ENCODE data around the gene C20orf204.

Gene C20orf204

DNA sequence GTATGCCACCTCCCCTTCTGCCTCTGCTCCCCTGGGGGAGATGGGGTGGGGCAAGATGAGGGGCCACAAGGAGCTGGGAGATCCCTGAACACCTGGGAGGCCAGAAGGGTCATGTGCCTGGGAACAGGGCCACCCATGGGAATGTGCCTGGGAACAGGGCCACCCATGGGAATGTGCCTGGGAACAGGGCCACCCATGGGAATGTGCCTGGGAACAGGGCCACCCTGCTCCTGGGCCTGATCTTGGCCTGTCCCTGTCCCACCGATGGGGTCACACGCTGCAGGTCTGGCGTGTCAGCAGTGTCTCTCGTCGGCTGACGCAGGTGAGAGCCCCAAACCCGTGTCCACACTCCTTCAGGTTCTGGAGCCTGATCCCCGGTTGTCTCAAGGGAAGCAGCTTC, 39.0 kb downstream of the C20orf204 start:
- Histone ChIP-seq H3K4ac (ENCODE audit: low read depth, low read length) (no peak overlapping the region), H3K4me1 (ENCODE audit: control insufficient read depth, low read depth, low read length) (no peaks in the 10 kb centered on the region), H3K18ac (ENCODE audit: low read length) (no peak overlapping the region), H3K79me1 (ENCODE audit: low read length) (no peaks in the 10 kb centered on the region), H3K4me2 (ENCODE audit: low read length) (no peak overlapping the region), H2BK15ac (replicated peaks; ENCODE audit: low read depth) (no peak overlapping the region), H4K5ac (ENCODE audit: low read length) (no peak overlapping the region), H3K56ac (ENCODE audit: low read length) (no peak overlapping the region), H3K27ac (ENCODE audit: low read depth, low read length) (no peak overlapping the region), H4K8ac (ENCODE audit: low read depth, low read length) (no peak overlapping the region), H3K36me3 (ENCODE audit: control insufficient read depth, insufficient read depth, low read length) (no peaks in the 10 kb centered on the region), H3K23ac (ENCODE audit: low read length) (no peak overlapping the region), H3K79me2 (ENCODE audit: control insufficient read depth, insufficient read depth, low read length) (no peaks in the 10 kb centered on the region), H2BK5ac (ENCODE audit: low read length) (no peak overlapping the region), H2AK5ac (ENCODE audit: low read length) (no peak overlapping the region), H3K4me3 (ENCODE audit: low read length) (no peak overlapping the region), H3K9ac (ENCODE audit: low read length) (no peak overlapping the region), H3K27me3 (ENCODE audit: insufficient read depth, low read length, poor library complexity) (no peaks in the 10 kb centered on the region), H2BK120ac (ENCODE audit: low read depth, low read length) (no peak overlapping the region)
- no peak for DNase-seq
- no CpG with 5 or more reads among the region's 8 CpGs for WGBS (ENCODE audit: extremely low coverage, insufficient coverage, low lambda C conversion rate)

DNA sequence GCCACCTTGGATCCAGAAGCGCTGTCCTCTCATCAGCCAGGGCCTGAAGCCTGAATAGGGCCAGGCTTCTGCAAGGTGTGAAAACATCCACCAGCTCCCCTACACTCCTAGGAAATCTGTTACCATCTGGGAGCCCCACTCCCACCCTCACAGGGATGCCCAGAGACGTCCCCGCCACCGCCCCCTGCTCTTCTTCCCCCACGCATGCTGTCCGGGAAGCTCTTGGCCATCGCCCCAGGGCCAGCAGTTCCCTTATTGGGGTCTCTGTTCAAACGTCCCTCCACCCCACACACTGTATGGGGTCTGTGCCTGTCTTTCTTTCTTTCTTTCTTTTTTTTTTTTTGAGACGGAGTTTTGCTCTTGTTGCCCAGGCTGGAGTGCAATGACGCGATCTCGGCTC, 39.6 kb downstream of the C20orf204 start:
- Histone ChIP-seq H3K56ac (ENCODE audit: low read length) (no peak overlapping the region), H3K18ac (ENCODE audit: low read length) (no peak overlapping the region), H2BK120ac (ENCODE audit: low read depth, low read length) (no peak overlapping the region), H4K8ac (ENCODE audit: low read depth, low read length) (no peak overlapping the region), H4K5ac (ENCODE audit: low read length) (no peak overlapping the region), H3K23ac (ENCODE audit: low read length) (no peak overlapping the region), H2BK5ac (ENCODE audit: low read length) (no peak overlapping the region), H3K79me2 (ENCODE audit: control insufficient read depth, insufficient read depth, low read length) (no peaks in the 10 kb centered on the region), H3K4me2 (ENCODE audit: low read length) (no peak overlapping the region), H3K9ac (ENCODE audit: low read length) (no peak overlapping the region), H3K4ac (ENCODE audit: low read depth, low read length) (no peak overlapping the region), H3K4me1 (ENCODE audit: control insufficient read depth, low read depth, low read length) (no peaks in the 10 kb centered on the region), H3K36me3 (ENCODE audit: control insufficient read depth, insufficient read depth, low read length) (no peaks in the 10 kb centered on the region), H3K27ac (ENCODE audit: low read depth, low read length) (no peak overlapping the region), H2BK15ac (replicated peaks; ENCODE audit: low read depth) (no peak overlapping the region), H3K4me3 (ENCODE audit: low read length) (no peak overlapping the region), H3K27me3 (ENCODE audit: insufficient read depth, low read length, poor library complexity) (no peaks in the 10 kb centered on the region), H2AK5ac (ENCODE audit: low read length) (no peak overlapping the region), H3K79me1 (ENCODE audit: low read length) (no peaks in the 10 kb centered on the region)
- no CpG with 5 or more reads among the region's 12 CpGs for WGBS (ENCODE audit: extremely low coverage, insufficient coverage, low lambda C conversion rate)
- no peak for DNase-seq

DNA sequence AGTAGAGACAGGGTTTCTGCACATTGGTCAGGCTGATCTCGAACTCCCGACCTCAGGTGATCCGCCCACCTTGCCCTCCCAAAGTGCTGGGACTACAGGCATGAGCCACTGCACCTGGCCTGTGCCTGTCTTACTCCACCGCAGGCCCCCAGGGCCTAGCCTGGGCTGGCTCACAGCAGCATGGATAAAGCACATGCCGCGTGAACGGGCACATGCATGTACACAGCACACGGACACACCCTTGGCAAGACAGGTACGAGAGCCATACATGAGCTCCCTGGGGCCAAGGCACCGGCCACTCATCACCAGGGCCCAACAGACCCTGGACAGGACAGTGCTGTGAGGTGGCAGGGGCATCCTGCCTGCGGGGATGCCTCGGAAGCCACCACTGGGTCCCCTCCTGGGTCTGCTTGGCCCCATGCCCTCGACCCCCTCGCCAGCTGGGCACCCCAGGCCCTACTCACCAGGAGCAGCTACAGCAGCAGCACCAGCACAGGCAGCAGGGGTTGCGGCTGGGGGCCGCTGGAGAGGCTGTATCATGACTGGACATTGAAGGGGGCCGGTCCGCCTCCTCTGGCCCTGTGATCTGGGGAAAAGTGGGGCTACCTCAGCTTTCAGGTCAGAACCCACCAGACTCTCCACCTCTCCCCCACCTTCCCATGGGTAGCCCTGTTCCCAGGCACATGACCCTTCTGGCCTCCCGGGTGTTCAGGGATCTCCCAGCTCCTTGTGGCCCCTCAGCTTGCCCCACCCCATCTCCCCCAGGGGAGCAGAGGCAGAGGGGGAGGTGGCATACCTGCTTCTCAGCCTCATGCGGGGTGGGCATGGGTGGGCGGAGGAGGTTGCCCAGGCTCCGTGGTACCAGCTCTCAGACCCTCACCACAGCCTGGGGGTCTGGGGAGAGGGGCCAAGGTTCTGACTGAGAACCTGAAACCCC, 40.3 kb downstream of the C20orf204 start:
- Histone ChIP-seq H2AK5ac (ENCODE audit: low read length) (no peak overlapping the region), H3K4ac (ENCODE audit: low read depth, low read length) (no peak overlapping the region), H3K36me3 (ENCODE audit: control insufficient read depth, insufficient read depth, low read length) (no peaks in the 10 kb centered on the region), H4K8ac (ENCODE audit: low read depth, low read length) (no peak overlapping the region), H2BK15ac (replicated peaks; ENCODE audit: low read depth) (no peak overlapping the region), H3K27me3 (ENCODE audit: insufficient read depth, low read length, poor library complexity) (no peaks in the 10 kb centered on the region), H2BK5ac (ENCODE audit: low read length) (no peak overlapping the region), H3K4me3 (ENCODE audit: low read length) (no peak overlapping the region), H3K18ac (ENCODE audit: low read length) (no peak overlapping the region), H3K79me2 (ENCODE audit: control insufficient read depth, insufficient read depth, low read length) (no peaks in the 10 kb centered on the region), H3K4me2 (ENCODE audit: low read length) (no peak overlapping the region), H4K5ac (ENCODE audit: low read length) (no peak overlapping the region), H3K23ac (ENCODE audit: low read length) (no peak overlapping the region), H3K9ac (ENCODE audit: low read length) (no peak overlapping the region), H3K4me1 (ENCODE audit: control insufficient read depth, low read depth, low read length) (no peaks in the 10 kb centered on the region), H2BK120ac (ENCODE audit: low read depth, low read length) (no peak overlapping the region), H3K79me1 (ENCODE audit: low read length) (no peaks in the 10 kb centered on the region), H3K56ac (ENCODE audit: low read length) (no peak overlapping the region), H3K27ac (ENCODE audit: low read depth, low read length) (no peak overlapping the region)
- WGBS (ENCODE audit: extremely low coverage, insufficient coverage, low lambda C conversion rate): no CpG with 5 or more reads among the region's 22 CpGs
- DNase-seq: no peak

DNA sequence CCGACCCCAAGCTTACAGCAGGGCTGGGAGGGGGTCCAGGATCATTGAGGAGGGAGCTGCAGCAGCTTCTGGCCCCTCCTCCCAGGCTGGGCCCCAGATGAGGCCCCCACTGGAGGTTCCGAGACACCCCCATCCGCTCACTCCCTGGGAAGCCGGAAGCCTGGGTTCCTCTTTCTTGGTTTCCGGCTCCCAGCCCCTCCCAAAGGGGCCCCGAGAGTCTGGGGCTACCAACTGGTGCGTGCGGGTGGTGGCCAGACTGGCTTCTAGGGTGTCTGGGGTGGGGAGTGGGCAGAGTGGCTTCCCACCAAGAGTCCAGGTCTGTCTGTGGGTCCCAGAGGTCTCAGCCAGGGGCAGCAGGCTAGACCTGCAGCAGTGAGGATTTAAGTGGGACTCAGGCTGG, 41.1 kb downstream of the C20orf204 start:
- no peak overlapping the region for H3K4me2 ChIP-seq (ENCODE audit: low read length)
- WGBS (ENCODE audit: extremely low coverage, insufficient coverage, low lambda C conversion rate): no CpG with 5 or more reads among the region's 8 CpGs
- no peak overlapping the region for H4K8ac ChIP-seq (ENCODE audit: low read depth, low read length)
- H3K23ac ChIP-seq (ENCODE audit: low read length): no peak overlapping the region
- H3K4me3 ChIP-seq (ENCODE audit: low read length): no peak overlapping the region
- no peaks in the 10 kb centered on the region for H3K36me3 ChIP-seq (ENCODE audit: control insufficient read depth, insufficient read depth, low read length)
- H4K5ac ChIP-seq (ENCODE audit: low read length): no peak overlapping the region
- H2AK5ac ChIP-seq (ENCODE audit: low read length): no peak overlapping the region
- no peaks in the 10 kb centered on the region for H3K79me1 ChIP-seq (ENCODE audit: low read length)
- no peaks in the 10 kb centered on the region for H3K4me1 ChIP-seq (ENCODE audit: control insufficient read depth, low read depth, low read length)
- no peak overlapping the region for H3K27ac ChIP-seq (ENCODE audit: low read depth, low read length)
- no peak overlapping the region for H2BK5ac ChIP-seq (ENCODE audit: low read length)
- H3K79me2 ChIP-seq (ENCODE audit: control insufficient read depth, insufficient read depth, low read length): no peaks in the 10 kb centered on the region
- no peak overlapping the region for H3K4ac ChIP-seq (ENCODE audit: low read depth, low read length)
- no peak for DNase-seq
- H3K9ac ChIP-seq (ENCODE audit: low read length): no peak overlapping the region
- H3K27me3 ChIP-seq (ENCODE audit: insufficient read depth, low read length, poor library complexity): no peaks in the 10 kb centered on the region
- H3K18ac ChIP-seq (ENCODE audit: low read length): no peak overlapping the region
- H2BK15ac ChIP-seq (replicated peaks; ENCODE audit: low read depth): no peak overlapping the region
- no peak overlapping the region for H3K56ac ChIP-seq (ENCODE audit: low read length)
- no peak overlapping the region for H2BK120ac ChIP-seq (ENCODE audit: low read depth, low read length)

DNA sequence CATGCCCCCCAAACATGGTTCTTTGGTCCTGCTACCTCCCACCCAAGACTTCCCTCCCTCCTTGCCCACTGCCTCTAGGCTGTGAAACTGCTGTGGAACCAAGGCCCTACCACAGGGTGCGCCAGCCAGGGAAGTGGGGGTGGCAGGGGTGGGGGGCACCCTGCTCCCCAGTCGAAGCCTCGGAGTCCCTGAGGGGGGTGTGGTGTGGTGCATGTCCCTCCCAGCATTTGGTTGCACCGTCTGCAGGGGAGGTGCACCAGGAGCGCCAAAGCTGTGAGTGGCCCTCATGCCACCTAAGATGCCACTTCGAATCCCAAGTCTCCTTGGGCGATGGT, 41.5 kb downstream of the C20orf204 start:
- Histone ChIP-seq H3K4ac (ENCODE audit: low read depth, low read length) (no peak overlapping the region), H2BK15ac (replicated peaks; ENCODE audit: low read depth) (no peak overlapping the region), H3K4me1 (ENCODE audit: control insufficient read depth, low read depth, low read length) (no peaks in the 10 kb centered on the region), H3K18ac (ENCODE audit: low read length) (no peak overlapping the region), H3K4me3 (ENCODE audit: low read length) (no peak overlapping the region), H3K79me2 (ENCODE audit: control insufficient read depth, insufficient read depth, low read length) (no peaks in the 10 kb centered on the region), H3K56ac (ENCODE audit: low read length) (no peak overlapping the region), H2BK5ac (ENCODE audit: low read length) (no peak overlapping the region), H3K36me3 (ENCODE audit: control insufficient read depth, insufficient read depth, low read length) (no peaks in the 10 kb centered on the region), H3K9ac (ENCODE audit: low read length) (no peak overlapping the region), H4K5ac (ENCODE audit: low read length) (no peak overlapping the region), H2BK120ac (ENCODE audit: low read depth, low read length) (no peak overlapping the region), H3K23ac (ENCODE audit: low read length) (no peak overlapping the region), H3K79me1 (ENCODE audit: low read length) (no peaks in the 10 kb centered on the region), H3K27ac (ENCODE audit: low read depth, low read length) (no peak overlapping the region), H3K4me2 (ENCODE audit: low read length) (no peak overlapping the region), H3K27me3 (ENCODE audit: insufficient read depth, low read length, poor library complexity) (no peaks in the 10 kb centered on the region), H2AK5ac (ENCODE audit: low read length) (no peak overlapping the region), H4K8ac (ENCODE audit: low read depth, low read length) (no peak overlapping the region)
- DNase-seq: no peak
- WGBS (ENCODE audit: extremely low coverage, insufficient coverage, low lambda C conversion rate): no CpG with 5 or more reads among the region's 7 CpGs

Measured in mesendoderm (in vitro differentiated cells).